Psoas muscle (tissue), 8 donors: ENCODE measurements around the gene CARHSP1. TPM values are rescaled to one million over a fixed set of nuclear protein-coding genes. Genes with fewer than 3 reads are reported as not detected.

Experiments
- ATAC-seq, 4 donors: fragments of 200-7000 bp; cut with Tn5 transposase; one replicate each; pipeline ENCODE4 v1.9.1; 2020; ENCODE audit warnings: moderate library complexity in 3 of 4, mild to moderate bottlenecking in 2 of 4
- DNase-seq, 2 donors: peaks; one replicate each; pipeline ENCODE4 v3.0.0-alpha.2; 2020
- H3K27ac ChIP-seq: fragments of 200-600 bp; one replicate; pipeline ENCODE4 v1.8.0; 2022
- H3K27me3 ChIP-seq, 3 donors: fragments of 200-600 bp in 1 of 3; one replicate each; pipeline versions ENCODE4 v1.6.1 to v1.8.0; 2013 to 2022; ENCODE audit warnings: low read length in 2 of 3, mild to moderate bottlenecking in 2 of 3, moderate library complexity in 1 of 3; ENCODE audit not compliant: insufficient read depth in 3 of 3
- H3K36me3 ChIP-seq, 2 donors: fragments of 200-600 bp in 1 of 2; one replicate each; pipeline versions ENCODE4 v1.6.1 to v1.8.0; 2013 to 2022; ENCODE audit warnings: low read depth in 1 of 2, mild to moderate bottlenecking in 1 of 2, moderate library complexity in 1 of 2; ENCODE audit not compliant: insufficient read depth in 1 of 2
- H3K4me1 ChIP-seq: fragments of 200-600 bp; one replicate; pipeline ENCODE4 v1.8.0; 2022
- H3K4me3 ChIP-seq: fragments of 200-600 bp; one replicate; pipeline ENCODE4 v1.8.0; 2022; ENCODE audit warnings: mild to moderate bottlenecking
- H3K9me3 ChIP-seq: fragments of 200-600 bp; one replicate; pipeline ENCODE4 v1.8.0; 2022
- CTCF ChIP-seq: fragments of 200-600 bp; IDR thresholded peaks from one replicate; pipeline ENCODE4 v1.8.0; 2022; ENCODE audit warnings: antibody characterized with exemption
- WGBS, 3 donors: extraction: QIAGEN DNeasy Blood & Tissue Kit; methylation state at CpG; one replicate each; pipeline versions ENCODE4 v1.1.6 to v1.1.7; 2013; 5-methylcytosine and 5-hydroxymethylcytosine counted together
- intact Hi-C, 2 donors: fragments of 100-400 bp; cut with DNase I; formaldehyde crosslinking; loops; one replicate each; pipeline versions ENCODE4 v1.11.0 to v1.14.2; 2022
- polyA plus RNA-seq, 3 donors: library from polyadenylated mRNA; stranded (reverse); fragments of 200-250 nt; gene quantifications; one replicate each; pipeline ENCODE4 v1.2.3, GENCODE V29; 2013
- total RNA-seq, 4 donors: library from RNA; stranded (reverse); fragmentation: NEBNext Ultra II Directional in 2 of 4; extraction: Animal tissue kit (Norgen Biotek cat#: 25700) in 2 of 4; gene quantifications; one replicate each; pipeline versions ENCODE4 v1.2.1 to v1.2.4, GENCODE V29; 2021 to 2023
- donor health status: healthy with polysubstance abuse.
- donor health status: DM: no; HTN: no; CAD: no; lungs with moderate emphysema.
- donor health status: Bipolar disorder and iron deficiency.
- donor health status: healthy.
- donor health status: DM: yes; HTN: yes; CAD: no.
- donor health status: DM: no; HTN: no; CAD: no.
- donor health status: DM: no; HTN: no; CAD: no.
- donor health status: DM: yes; HTN: yes; CAD: no.

Gene CARHSP1
- total and polyA plus RNA-seq, 7 donors = 9.8 to 23.0 (median 16.6) TPM

GRCh38 chr16:8853611-8854010, 15.2 kb downstream of the CARHSP1 start:
- Histone ChIP-seq H3K4me1 (no peaks in the 10 kb centered on the region), H3K36me3 (peaks cover 4 to 74% of the 10 kb centered on the region in 2 donors), H3K9me3 (no peaks in the 10 kb centered on the region), H3K27me3 (no peaks in the 10 kb centered on the region), H3K27ac (no peak overlapping the region), H3K4me3 (no peak overlapping the region)
- intact Hi-C loops = no loop called here
- DNase-seq = no peak
- no peak for TF ChIP-seq CTCF
- no peak for ATAC-seq
- WGBS, 3 donors = 90 to 92% (median 92%) methylated on average over 7 of the region's 7 CpGs

GRCh38 chr16:8853150-8853549, 15.7 kb downstream of the CARHSP1 start:
- DNase-seq = no peak
- no peak for TF ChIP-seq CTCF
- H3K4me1 ChIP-seq = no peaks in the 10 kb centered on the region
- no peak for ATAC-seq
- no peak overlapping the region for H3K27ac ChIP-seq
- intact Hi-C loops = no loop called here
- H3K36me3 ChIP-seq = peaks cover 4 to 75% of the 10 kb centered on the region in 2 donors
- H3K9me3 ChIP-seq = no peaks in the 10 kb centered on the region
- H3K4me3 ChIP-seq = no peak overlapping the region
- 64 to 81% (median 79%) methylated on average over 7 of the region's 7 CpGs for WGBS, 3 donors
- H3K27me3 ChIP-seq = no peaks in the 10 kb centered on the region

- Histone ChIP-seq H3K36me3 (peaks cover 4 to 79% of the 10 kb centered on the region in 2 donors), H3K27me3 (no peaks in the 10 kb centered on the region), H3K4me1 (no peaks in the 10 kb centered on the region), H3K9me3 (no peaks in the 10 kb centered on the region), H3K27ac (no peak overlapping the region), H3K4me3 (no peak overlapping the region)
- DNase-seq (no peak), ATAC-seq (no peak)
- intact Hi-C loops = no loop called here
- TF ChIP-seq CTCF = no peak
- WGBS, 3 donors = 77 to 86% (median 78%) methylated on average over 8 of the region's 8 CpGs
These were observed 16.3 kb downstream of the CARHSP1 start for GRCh38 chr16:8852534-8852933.

GRCh38 chr16:8851761-8852403, 16.9 kb downstream of the CARHSP1 start:
- Histone ChIP-seq H3K4me1 (no peaks in the 10 kb centered on the region), H3K36me3 (peaks cover 4 to 82% of the 10 kb centered on the region in 2 donors), H3K4me3 (no peak overlapping the region), H3K9me3 (no peaks in the 10 kb centered on the region), H3K27me3 (no peaks in the 10 kb centered on the region), H3K27ac (no peak overlapping the region)
- WGBS, 3 donors = 88 to 94% (median 92%) methylated on average over 8 of the region's 8 CpGs
- no peak for TF ChIP-seq CTCF
- intact Hi-C loops = no loop called here
- DNase-seq (no peak), ATAC-seq (no peak)
